Common myeloid progenitor, CD34-positive (primary cell): ENCODE measurements around the gene CLMN.

Experiments used
- CTCF ChIA-PET: fragments of 350-600 bp; sonication (Branson Sonifier 250); formaldehyde crosslinking; loops from one replicate; lab custom pipeline; 2021; ENCODE audit warnings: antibody characterized with exemption; lab: Charles Lee
- POLR2A ChIA-PET: fragments of 350-600 bp; sonication (Branson Sonifier 250); formaldehyde crosslinking; loops from one replicate; lab custom pipeline; 2021; ENCODE audit warnings: antibody characterized with exemption; lab: Charles Lee
- DNase-seq, 3 donors: peaks; one replicate each; pipeline versions ENCODE4 v3.0.0 to v3.0.0-alpha.2; 2013
- H3K27ac ChIP-seq, 2 experiments: 1 replicate in 1 of 2; 2 replicates in 1 of 2; pipeline ENCODE4 v1.7.0; 2013; ENCODE audit warnings: inconsistent platforms in 2 of 2, low read length in 2 of 2, mild to moderate bottlenecking in 2 of 2, low read depth in 1 of 2, moderate library complexity in 1 of 2; ENCODE audit not compliant: severe bottlenecking in 2 of 2, insufficient read depth in 1 of 2, poor library complexity in 1 of 2
- H3K27me3 ChIP-seq, 5 experiments: replicated peaks in 2 of 5; 1 replicate in 3 of 5; 2 replicates in 2 of 5; pipeline versions ENCODE4 v1.6.1 to v1.7.0; 2013; ENCODE audit warnings: low read length in 4 of 5, mild to moderate bottlenecking in 2 of 5, moderate library complexity in 2 of 5, inconsistent platforms in 1 of 5; ENCODE audit not compliant: insufficient read depth in 5 of 5, control insufficient read depth in 4 of 5
- H3K36me3 ChIP-seq, 4 experiments: 1 replicate in 2 of 4; 2 replicates in 2 of 4; pipeline versions ENCODE4 v1.6.1 to v1.7.0; 2013; ENCODE audit warnings: low read length in 3 of 4, control low read depth in 1 of 4, mild to moderate bottlenecking in 1 of 4; ENCODE audit not compliant: control insufficient read depth in 4 of 4, insufficient read depth in 4 of 4
- H3K4me1 ChIP-seq, 4 experiments: 1 replicate in 3 of 4; 2 replicates in 1 of 4; pipeline versions ENCODE4 v1.6.1 to v1.7.1; 2013; ENCODE audit warnings: low read length in 3 of 4, mild to moderate bottlenecking in 3 of 4, control low read depth in 1 of 4, inconsistent platforms in 1 of 4, moderate library complexity in 1 of 4; ENCODE audit not compliant: control insufficient read depth in 4 of 4, insufficient read depth in 4 of 4; ENCODE audit errors: control extremely low read depth in 1 of 4
- H3K4me3 ChIP-seq, 7 experiments: 1 replicate in 4 of 7; 2 replicates in 3 of 7; pipeline versions ENCODE4 v1.5.1 to v1.7.0; 2013; ENCODE audit warnings: mild to moderate bottlenecking in 7 of 7, low read length in 6 of 7, moderate library complexity in 6 of 7, inconsistent platforms in 2 of 7, low read depth in 2 of 7, control low read depth in 1 of 7; ENCODE audit not compliant: insufficient read depth in 4 of 7, control insufficient read depth in 1 of 7; ENCODE audit errors: extremely low read depth in 1 of 7
- H3K9me3 ChIP-seq, 5 experiments: 1 replicate in 4 of 5; 2 replicates in 1 of 5; pipeline versions ENCODE4 v1.6.1 to v1.7.1; 2013; ENCODE audit warnings: low read length in 4 of 5, mild to moderate bottlenecking in 2 of 5, inconsistent platforms in 1 of 5, low read depth in 1 of 5, moderate library complexity in 1 of 5; ENCODE audit not compliant: control insufficient read depth in 4 of 5, insufficient read depth in 2 of 5; ENCODE audit errors: control extremely low read depth in 1 of 5
- WGBS: methylation state at CpG from one replicate; pipeline ENCODE4 v1.1.5; 2013; ENCODE audit not compliant: insufficient coverage; 5-methylcytosine and 5-hydroxymethylcytosine counted together

Gene CLMN

GRCh38 chr14:95353664-95354063 lies 34.0 kb upstream of the CLMN start:
- H3K36me3 ChIP-seq = no peaks in the 10 kb centered on the region
- peak in 2 of 3 donors; percentile 87 to 92 for DNase-seq
- no peak overlapping the region for H3K4me3 ChIP-seq
- 4% methylated on average over 4 of the region's 9 CpGs for WGBS
- H3K9me3 ChIP-seq = peaks cover 0 to 2% (median 0%) of the 10 kb centered on the region in 5 experiments
- no peaks in the 10 kb centered on the region for H3K4me1 ChIP-seq
- ChIA-PET POLR2A (no interaction called here), CTCF (no interaction called here)
- H3K27me3 ChIP-seq = peaks cover 0 to 10% (median 0%) of the 10 kb centered on the region in 5 experiments
- H3K27ac ChIP-seq = no peak overlapping the region

DNA sequence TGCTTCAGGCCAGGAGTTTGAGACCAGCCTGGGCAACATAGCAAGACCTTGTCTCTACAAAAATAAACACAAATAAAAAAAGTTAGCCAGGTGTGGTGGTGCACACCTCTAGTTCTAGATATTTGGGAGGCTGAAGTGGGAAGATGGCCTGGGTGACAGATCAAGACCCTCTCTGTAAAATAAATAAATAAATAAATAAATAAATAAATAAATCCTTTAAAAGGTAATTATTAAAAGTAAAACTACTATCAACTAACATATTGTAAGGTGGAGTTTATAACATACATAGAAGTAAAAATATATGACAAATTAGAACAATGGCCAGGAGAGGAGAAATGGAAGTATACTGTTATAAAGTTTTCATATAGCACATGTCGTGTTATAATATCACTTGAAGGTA lies 33.3 kb upstream of the CLMN start:
- Histone ChIP-seq H3K36me3 (no peaks in the 10 kb centered on the region), H3K4me1 (no peaks in the 10 kb centered on the region), H3K27me3 (peaks cover 0 to 9% (median 0%) of the 10 kb centered on the region in 5 experiments), H3K9me3 (peaks cover 0 to 2% (median 0%) of the 10 kb centered on the region in 5 experiments), H3K4me3 (no peak overlapping the region), H3K27ac (no peak overlapping the region)
- DNase-seq = no peak
- ChIA-PET CTCF (no interaction called here), POLR2A (no interaction called here)
- no CpG with 5 or more reads among the region's 1 CpG for WGBS

GRCh38 chr14:95352481-95352880 lies 32.8 kb upstream of the CLMN start:
- WGBS = 100% methylated on average over 2 of the region's 5 CpGs
- Histone ChIP-seq H3K27ac (no peak overlapping the region), H3K4me3 (no peak overlapping the region), H3K9me3 (peaks cover 0 to 2% (median 0%) of the 10 kb centered on the region in 5 experiments), H3K36me3 (no peaks in the 10 kb centered on the region), H3K4me1 (no peaks in the 10 kb centered on the region), H3K27me3 (peaks cover 0 to 7% (median 0%) of the 10 kb centered on the region in 5 experiments)
- CTCF ChIA-PET = interaction anchor here (1.2 kb wide), 1 partner anchor 10 kb away, joined by 5 read pairs; no protein-coding TSS in a partner anchor
- no peak for DNase-seq
- POLR2A ChIA-PET = no interaction called here

GRCh38 chr14:95349241-95349640 lies 29.5 kb upstream of the CLMN start:
- DNase-seq = no peak
- Histone ChIP-seq H3K4me1 (no peaks in the 10 kb centered on the region), H3K36me3 (no peaks in the 10 kb centered on the region), H3K4me3 (no peak overlapping the region), H3K27me3 (peaks cover 0 to 7% (median 0%) of the 10 kb centered on the region in 5 experiments), H3K27ac (no peak overlapping the region), H3K9me3 (peaks cover 0 to 2% (median 0%) of the 10 kb centered on the region in 5 experiments)
- CTCF ChIA-PET = interaction anchor here (0.7 to 1.3 kb wide), 3 partner anchors 9 to 33 kb away, joined by 3 to 8 read pairs (median 4); no protein-coding TSS in a partner anchor
- WGBS = 96% methylated on average over 6 of the region's 6 CpGs
- POLR2A ChIA-PET = no interaction called here

DNA sequence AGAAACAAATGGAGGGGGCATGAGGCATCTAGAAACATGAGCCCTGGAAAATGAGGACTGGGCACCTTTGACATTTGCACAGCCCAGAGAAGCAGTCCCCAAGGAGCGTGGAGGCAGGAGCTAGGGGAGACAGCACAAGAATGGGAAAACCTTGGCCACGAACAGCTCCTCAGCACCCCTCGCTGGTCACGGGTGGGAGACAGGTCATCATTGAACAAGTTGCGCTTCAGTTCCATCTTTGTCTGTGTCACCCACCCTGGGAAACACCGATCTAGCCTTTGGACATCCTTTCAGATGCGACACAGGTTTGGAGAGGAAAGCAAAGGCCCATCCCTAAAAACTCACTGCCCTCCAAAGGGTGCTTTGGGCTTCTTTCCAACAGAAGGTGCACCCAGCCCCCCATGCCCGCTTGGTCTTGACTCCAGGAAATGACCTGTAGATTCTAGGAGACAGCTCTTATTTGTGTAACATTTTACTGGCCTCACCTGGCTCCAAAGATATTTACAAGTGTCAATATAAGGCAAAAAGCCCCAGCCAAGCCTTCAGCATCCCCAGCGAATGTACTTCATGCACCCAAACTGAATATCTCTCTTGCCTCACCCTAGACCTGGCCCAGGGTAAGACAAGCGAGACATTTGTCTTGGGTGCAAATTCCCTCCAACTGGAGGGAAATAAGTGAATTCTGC lies 28.8 kb upstream of the CLMN start:
- no peak overlapping the region for H3K27ac ChIP-seq
- H3K9me3 ChIP-seq = no peaks in the 10 kb centered on the region
- WGBS = 89% methylated on average over 9 of the region's 10 CpGs
- POLR2A ChIA-PET = no interaction called here
- peaks cover 0 to 7% (median 0%) of the 10 kb centered on the region in 5 experiments for H3K27me3 ChIP-seq
- no peak overlapping the region for H3K4me3 ChIP-seq
- H3K36me3 ChIP-seq = no peaks in the 10 kb centered on the region
- CTCF ChIA-PET = interaction anchor here (1.0 kb wide), 1 partner anchor 9 kb away, joined by 3 read pairs; no protein-coding TSS in a partner anchor
- DNase-seq = no peak
- no peaks in the 10 kb centered on the region for H3K4me1 ChIP-seq

DNA sequence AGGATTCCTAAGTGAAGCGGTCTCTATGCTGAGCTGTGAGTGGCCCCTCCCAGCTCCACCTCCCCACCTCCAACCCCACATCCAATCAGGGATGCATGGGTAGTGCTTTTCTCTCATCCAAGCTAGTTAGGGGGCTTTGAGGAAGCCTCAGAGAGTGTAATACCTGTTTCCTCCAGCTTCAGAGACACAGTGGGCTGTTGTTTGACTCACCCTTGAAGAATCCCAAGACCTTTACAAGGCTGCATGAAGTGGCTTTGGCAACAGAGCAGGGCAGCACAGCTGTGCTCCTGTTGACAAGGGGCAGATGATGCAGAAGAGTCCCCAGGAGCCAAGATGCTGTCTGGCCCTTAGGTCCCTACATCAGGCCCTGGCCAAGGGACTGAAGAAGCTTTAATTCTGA lies 27.1 kb upstream of the CLMN start:
- WGBS = 100% methylated on average over 1 of the region's 1 CpG
- ChIA-PET POLR2A (no interaction called here), CTCF (interaction anchor here (0.6 to 1.4 kb wide), 4 partner anchors 15 to 1715 kb away, joined by 3 to 6 read pairs (median 4); partner anchors contain the start of gene CLMN)
- H3K36me3 ChIP-seq = no peaks in the 10 kb centered on the region
- no peak overlapping the region for H3K4me3 ChIP-seq
- H3K27ac ChIP-seq = no peak overlapping the region
- no peaks in the 10 kb centered on the region for H3K9me3 ChIP-seq
- H3K4me1 ChIP-seq = no peaks in the 10 kb centered on the region
- no peak for DNase-seq
- H3K27me3 ChIP-seq = peaks cover 0 to 7% (median 2%) of the 10 kb centered on the region in 5 experiments

DNA sequence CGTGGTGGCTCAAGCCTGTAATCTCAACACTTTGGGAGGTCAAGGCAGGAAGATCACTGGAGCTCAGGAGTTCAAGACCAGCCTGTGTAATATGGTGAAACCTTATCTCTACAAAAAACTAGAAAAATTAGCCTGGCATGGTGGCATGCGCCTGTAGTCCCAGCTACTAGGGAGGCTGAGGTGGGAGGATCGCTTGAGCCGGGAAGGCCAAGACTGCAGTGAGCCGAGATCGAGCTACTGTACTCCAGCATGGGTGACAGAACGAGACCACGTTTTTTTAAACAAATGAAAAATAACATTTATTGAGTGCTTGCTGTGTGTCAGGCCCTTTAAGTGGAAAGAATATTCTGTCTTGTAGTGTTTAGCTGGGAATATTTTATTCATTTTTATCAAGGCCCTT lies 26.6 kb upstream of the CLMN start:
- WGBS = 100% methylated on average over 6 of the region's 8 CpGs
- Histone ChIP-seq H3K4me3 (no peak overlapping the region), H3K36me3 (no peaks in the 10 kb centered on the region), H3K4me1 (no peaks in the 10 kb centered on the region), H3K27ac (no peak overlapping the region), H3K27me3 (peaks cover 0 to 9% (median 2%) of the 10 kb centered on the region in 5 experiments), H3K9me3 (no peaks in the 10 kb centered on the region)
- POLR2A ChIA-PET = no interaction called here
- no peak for DNase-seq
- CTCF ChIA-PET = interaction anchor here (1.3 to 1.4 kb wide), 3 partner anchors 15 to 27 kb away, joined by 4 to 6 read pairs (median 4); partner anchors contain the start of gene CLMN
